HK-2 (cell line): Measurements from ENCODE around the gene KLHL30.

Experiments
- DNase-seq: peaks from one replicate; pipeline ENCODE4 v3.0.0-alpha.2; 2018; ENCODE audit not compliant: unreplicated experiment

KLHL30 gene

DNA sequence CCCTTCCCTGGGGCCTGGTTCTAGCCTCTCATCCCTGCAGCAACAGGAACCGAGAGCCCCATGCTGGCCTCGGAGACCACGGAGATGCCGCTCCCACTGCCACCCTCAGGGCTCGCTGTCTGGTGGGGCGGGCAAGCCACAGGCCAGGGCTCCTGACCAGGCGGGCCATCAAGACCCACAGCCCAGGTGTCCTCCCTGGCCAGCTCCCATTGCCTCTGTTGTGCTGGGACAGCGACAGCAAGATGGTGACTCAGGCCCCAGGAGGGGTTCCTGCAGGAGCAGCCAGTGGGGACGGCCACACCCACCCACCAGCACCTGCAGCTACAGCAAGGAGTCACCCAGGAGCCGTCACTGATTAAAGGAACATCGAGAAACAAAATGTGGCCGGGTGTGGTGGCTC lies 7.4 kb downstream of the KLHL30 start:
- no peak for DNase-seq

DNA sequence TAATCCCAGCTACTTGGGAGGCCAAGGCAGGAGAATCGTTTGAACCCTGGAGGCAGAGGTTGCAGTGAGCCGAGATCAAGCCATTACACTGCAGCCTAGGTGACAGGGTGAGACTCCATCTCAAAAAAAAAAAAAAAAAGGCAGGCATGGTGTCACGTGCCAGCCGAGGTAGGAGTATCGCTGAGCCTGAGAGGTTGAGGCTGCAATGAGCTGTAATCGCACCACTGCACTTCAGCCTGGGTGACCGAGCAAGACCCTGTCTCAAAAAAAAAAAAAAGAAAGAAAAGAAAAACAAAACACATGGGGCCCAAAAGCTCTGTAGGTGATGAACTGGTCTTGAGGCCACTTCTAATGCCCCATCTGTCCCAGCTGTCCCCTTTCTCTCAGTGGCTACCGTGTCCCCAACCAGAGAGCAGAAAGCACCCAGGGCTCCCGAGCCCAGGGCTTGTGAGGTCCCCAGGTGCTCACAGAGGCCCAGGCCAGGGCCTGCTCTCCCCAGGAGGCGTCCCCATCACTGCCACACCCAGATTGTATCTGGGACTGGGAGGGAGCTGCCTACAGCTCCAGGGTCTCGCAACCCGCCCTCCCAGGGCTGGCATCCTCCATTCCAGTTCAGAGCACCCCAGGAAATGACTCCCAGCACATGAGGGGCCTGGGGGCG lies 8.5 kb downstream of the KLHL30 start:
- peak; percentile 28 for DNase-seq

DNA sequence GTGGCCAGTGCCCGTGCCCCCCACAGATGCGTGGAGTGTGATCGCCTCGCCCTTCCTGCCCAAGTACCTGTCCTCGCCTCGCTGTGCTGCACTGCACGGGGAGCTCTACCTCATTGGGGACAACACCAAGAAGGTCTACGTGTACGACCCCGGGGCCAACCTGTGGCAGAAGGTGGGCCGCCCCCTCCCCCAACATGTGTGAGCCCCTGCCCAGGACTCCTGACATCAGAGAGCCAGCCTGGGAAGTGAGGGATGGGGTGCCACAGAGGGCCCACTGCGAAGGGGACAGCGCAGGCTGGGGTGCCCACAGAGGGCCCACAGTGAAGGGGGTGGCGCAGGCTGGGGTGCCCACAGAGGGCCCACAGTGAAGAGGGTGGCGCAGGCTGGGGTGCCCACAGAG lies 10.5 kb downstream of the KLHL30 start:
- no peak for DNase-seq

DNA sequence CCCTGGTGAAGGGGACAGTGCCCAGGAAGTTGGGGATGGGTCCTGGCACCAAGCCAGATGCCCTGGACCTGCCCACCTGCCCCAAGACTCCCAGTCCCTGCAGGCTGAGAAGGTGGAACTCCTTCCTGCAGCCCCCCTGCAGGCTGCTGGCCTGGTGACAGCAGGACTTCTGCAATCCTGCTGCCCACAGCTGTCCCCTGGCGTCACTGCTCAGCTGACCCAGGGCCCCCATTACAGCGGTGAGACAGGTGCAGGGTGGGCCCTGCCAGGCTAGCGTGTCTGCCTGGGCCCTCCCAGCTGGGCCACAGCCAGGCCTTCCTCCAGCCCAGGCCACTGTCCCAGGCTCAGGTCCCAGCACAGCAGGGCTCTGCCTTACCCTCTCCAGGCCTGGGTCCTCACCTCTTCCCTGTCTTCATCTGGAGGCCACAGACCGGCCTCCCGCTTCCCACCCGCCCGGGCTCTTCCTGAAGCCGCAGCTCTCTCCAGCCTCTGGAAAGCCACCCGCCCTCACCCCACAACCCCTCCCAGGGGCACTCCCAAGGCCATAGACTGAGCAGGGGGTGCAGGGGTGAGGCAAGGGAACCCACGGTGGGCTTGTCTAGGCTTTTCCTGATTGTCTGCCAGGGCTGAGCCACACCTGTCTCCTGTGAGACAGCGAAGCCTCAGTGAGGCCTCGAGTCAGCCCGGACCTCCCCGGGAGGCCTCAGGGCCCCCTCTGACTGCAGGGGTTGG lies 11.5 kb downstream of the KLHL30 start:
- no peak for DNase-seq

DNA sequence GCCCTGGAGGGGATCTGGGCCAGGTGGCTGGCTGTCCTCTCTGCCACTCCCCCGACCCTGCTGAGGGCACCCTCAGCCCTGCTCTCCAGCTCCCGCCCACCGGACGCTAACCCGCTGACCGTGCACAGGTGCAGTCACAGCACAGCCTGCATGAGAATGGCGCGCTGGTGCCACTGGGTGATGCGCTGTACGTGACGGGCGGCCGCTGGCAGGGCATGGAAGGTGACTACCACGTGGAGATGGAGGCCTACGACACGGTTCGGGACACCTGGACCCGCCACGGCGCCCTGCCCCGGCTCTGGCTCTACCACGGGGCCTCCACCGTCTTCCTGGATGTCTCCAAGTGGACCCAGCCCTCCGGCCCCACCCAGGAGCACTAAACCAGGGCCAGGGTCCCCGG lies 12.2 kb downstream of the KLHL30 start:
- no peak for DNase-seq

DNA sequence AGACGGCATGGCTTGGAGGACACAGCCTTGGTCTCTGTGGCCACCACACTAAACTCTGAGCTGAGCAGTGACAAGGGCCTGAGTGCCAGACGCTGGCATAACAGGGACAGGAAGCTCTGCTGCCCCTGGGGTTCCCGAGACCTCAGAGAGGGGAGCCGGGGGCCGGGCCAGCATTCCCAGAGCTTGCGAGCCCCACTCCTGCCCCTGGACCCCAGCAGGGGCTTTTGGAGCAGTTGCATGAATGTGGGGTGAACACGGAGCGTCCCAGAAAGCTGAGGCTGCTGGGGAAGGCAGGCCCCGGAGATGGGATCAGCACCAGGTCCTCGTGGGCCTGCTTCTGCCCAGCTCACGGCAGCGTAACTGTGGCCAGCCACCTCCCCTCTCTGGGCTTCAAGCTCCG lies 12.7 kb downstream of the KLHL30 start:
- no peak for DNase-seq

DNA sequence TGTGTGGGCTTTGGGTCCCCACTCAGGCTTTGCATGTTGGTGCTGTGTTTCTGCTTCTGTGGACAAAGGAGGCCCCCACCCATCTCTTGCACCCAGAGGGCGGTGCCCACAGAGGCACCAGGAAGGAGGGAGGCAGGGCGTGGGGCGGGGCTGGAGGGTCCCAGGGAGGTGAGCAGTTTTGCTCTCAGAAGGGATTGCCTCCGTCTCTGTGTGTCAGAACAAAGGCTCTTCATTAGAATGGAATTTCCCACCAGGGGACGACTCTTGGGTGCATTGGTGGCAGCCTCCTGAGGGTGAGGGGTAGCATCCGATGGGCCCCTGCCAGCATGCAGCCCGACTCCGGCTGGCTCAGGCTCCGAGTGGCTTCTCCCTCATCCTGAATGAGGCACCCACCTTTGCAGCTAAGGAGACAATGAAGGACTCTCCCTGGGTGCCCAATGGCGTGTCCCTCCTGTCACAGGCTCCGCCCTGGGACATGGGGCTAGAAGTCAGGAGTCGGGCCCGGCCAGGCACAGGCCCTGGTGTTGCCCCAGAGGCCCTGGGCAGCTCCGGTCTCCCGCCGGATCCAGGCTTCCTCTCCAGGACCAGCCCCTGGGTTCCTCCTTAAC lies 13.3 kb downstream of the KLHL30 start:
- no peak for DNase-seq

DNA sequence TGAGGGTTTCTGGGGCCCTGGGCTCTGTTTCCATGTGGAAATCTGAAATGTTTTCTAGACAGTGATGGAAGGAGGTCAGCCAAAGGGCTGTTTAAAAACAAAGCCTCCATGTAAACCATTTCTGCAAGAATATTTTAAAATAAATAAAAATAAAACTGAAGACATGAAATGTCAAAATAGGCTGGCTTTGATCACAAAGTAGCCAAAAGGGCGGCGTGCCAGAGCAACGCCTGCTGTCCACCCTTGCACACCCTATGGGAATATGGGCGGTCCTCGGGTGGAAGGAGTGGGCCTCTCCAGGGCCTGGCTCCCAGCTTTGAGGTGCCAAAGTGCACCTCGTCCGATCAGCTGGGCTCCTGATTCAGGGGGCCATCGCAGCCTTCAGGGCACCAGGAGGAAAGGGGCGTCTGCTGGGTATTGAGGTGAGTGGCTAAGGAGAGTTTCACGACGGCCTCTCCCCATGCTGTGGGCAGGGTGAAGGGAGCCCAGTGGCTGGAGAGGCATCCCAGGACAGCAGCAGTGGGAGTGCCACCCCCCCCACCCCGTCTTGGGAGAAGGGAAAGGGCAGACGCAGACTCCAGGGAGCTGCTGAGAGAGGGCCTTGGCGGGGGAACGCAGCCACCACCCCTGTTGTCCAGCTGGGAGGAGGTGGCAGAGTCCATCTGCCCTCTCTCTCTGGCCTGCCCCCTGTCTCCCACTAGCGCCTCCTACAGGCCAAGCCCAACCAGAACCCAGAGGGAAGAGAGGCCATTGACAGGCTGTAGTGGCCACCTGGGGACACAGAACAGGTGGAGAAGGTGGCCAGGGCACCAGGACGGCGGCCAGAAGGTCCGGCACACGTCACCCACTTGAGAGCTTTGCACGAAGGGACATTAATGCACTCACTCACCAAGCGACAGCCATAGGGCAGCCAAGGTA lies 14.6 kb downstream of the KLHL30 start:
- DNase-seq: no peak

DNA sequence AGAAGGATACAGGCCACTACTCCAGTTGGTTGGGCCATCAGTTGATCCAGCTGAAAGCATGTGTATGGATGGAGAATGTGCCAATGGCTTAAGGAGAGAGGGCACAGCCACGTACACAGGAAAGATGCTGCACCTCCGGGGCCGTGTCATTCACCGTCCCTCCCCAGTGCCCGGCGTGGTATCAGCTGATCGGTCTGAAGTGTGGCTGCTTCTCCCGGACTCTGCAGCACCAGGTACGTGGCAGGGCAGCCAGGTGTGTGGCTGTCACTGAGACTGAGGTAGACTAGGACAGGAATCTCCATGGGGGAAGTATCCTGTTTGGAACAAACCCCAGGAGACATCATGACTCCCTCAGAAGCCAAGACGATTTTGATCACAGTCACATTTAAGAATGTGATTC lies 16.1 kb downstream of the KLHL30 start:
- no peak for DNase-seq

DNA sequence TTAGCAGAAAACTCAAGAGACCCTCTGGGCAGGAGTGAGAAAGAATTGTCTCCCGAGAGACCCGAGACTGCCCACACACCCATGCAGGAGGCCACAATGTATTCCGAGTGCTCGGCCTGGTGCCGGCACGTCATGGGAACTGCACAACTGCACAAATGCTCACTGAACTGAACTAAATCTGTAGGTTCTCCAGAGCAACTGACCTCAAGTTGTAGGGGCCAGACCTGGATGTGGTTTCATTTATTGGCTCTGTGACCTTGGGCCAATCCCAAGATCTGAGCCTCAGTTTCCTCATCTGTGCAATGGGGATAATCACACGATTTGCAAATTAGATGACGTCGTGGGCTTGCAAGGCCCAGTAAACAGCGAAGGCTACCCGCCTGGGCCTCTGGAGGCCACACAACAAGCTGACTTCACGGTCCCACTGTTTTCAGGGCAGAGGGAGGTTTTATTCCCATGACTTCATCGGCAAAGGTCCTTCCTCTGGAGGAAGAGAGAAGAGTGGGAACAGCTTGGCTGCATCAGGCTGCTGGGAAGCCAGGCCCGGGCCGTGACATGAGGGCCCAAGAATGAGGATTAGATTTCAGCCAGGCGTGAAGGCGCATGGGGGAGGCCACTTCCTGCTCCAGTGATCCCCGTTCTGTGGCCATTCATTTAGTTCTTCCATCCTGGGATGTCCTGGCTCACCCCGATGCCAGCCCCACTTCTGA lies 16.7 kb downstream of the KLHL30 start:
- DNase-seq: peak; percentile 93

DNA sequence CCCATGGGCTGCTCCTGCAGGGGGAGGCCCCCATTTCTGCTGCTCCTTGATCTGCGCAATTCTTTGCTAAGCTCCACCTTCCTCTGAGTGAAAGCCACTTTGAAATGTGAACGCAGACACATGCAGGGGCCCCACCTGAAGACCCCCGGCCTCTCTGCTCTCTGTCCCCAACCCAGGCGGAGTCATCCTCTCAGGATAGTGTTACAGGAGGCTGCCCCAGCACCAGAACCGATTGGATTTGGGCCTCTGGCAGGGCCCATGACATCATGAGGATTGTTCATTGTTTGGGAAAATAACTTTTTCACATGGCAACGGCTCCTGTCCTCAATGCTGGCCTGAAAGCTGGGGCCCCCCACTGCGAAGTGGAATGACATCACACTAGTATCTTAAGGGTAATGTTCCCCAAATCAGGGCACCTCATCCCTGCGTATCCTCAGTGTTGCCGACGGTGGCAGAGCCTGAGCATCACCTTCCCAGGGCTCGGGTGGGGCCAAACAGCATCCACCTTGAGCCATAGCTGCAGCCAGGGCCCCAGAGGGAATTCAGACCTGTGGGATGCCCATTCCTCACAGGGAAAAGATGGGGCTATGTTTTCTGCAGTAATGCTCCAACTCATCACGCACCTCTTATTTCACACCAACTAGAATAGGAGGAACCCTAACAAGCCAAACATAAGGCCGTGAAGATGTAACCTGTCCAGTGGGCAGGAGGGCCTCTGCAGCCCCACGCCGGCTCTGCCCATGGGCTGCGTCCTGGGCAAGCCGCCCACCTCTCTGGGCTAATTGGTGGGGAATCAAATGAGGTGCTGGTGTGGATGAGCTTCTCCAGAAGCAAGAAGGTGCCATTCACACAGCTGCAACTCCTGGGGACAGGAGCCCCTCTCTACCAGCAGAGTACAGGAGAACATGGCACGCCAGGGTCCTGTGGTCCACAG lies 17.6 kb downstream of the KLHL30 start:
- no peak for DNase-seq

DNA sequence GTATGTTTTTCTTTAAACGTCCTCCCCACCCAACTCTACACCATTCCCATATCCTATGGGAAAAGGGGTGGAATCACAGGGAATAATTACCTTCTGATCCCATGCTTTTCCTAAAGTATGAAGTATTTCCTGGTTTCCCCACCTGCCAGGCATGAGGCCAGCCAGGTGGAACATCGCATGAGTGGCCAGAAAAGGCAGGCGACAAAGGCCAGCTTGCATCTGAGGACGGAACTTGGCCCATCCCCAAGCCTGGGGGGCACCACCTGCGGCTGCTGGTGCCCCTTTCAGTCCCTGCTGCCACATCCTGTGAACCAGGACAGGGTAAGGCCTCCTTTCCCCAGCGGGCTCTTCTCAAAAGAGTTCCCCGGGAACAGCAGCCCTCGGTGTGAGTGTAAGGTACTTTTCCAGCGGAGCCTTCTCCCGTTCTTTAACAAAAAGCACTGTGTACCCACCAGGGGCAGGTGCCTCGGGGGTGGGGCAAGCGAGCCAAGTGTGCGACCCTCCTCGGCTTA lies 19.1 kb downstream of the KLHL30 start:
- no peak for DNase-seq

DNA sequence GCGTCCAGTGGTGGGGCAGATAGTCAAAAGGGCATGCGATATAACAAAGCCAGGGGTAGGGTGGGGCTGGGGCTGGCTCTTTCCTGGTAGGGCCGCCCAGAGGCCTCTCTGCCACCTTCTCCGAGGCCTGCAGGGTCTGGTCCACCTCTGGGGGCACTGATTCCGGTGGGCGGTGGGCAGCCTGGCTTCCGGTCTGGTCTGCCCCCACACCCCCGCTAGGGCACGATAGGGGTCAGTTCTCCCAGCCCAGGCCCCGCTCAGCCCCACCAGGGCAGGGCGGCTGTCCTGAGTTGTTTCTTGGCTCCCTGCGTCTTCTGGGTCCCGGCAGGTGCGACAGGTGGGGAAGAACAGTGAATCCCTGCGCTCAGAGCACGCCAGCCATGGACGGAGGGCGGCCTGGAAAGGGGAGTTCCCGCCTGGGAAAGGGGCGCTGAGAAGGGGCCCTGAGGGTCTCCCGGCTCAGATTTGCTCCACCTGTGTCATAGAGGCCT lies 19.6 kb downstream of the KLHL30 start:
- DNase-seq: no peak

DNA sequence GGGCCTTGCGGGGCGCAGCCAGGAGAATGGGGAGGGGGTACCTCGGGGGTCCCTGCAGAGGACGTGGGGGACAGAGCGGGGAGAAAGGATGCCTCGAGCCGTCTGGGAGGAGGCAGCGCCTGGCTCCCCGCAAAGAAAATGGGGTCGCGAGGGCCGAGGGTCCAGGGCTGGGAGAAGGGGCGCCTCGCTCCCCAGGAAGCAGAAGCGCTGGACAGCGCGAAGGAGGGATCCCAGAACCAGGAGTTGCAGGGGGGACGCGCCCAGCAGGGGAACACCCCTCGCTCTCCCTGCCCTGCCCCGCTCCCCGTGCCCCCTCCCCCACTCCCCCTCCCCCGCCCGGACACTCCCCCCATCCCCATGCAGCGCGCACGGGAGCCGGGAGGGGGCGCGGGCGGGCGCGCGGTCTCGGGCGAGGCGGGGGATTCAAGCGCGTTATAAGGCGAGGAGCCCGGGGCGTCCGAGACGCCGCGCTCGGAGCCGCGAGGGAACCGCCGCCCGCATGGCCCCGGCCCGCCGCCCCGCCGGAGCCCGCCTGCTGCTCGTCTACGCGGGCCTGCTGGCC lies 20.1 kb downstream of the KLHL30 start, which contains the start of gene ERFE:
Gene ERFE (plus strand): TSS at position 462 of the 562 bp plus-strand sequence. CDS start 38 bp downstream, at position 500.
- peak; percentile 71 for DNase-seq

DNA sequence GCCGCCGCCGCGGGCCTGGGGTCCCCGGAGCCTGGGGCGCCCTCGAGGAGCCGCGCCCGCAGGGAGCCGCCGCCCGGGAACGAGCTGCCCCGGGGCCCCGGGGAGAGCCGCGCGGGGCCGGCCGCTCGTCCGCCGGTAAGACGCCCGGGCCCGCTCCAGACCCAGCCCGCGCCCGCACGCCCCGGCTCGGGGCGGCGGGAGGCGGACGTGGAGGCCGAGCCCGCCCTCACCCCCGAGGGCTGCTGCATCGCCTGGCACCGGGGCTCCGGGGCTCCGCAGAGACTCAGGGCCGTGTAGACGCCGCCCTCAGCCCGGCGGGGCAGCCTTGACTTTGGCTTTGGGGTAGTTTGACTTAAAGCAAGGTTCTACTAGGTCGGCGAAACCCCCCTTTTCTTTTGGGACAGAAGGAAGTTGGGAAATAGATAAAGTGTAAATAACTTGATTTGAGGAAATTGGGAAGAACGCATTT lies 20.6 kb downstream of the KLHL30 start:
- DNase-seq: peak; percentile 49

DNA sequence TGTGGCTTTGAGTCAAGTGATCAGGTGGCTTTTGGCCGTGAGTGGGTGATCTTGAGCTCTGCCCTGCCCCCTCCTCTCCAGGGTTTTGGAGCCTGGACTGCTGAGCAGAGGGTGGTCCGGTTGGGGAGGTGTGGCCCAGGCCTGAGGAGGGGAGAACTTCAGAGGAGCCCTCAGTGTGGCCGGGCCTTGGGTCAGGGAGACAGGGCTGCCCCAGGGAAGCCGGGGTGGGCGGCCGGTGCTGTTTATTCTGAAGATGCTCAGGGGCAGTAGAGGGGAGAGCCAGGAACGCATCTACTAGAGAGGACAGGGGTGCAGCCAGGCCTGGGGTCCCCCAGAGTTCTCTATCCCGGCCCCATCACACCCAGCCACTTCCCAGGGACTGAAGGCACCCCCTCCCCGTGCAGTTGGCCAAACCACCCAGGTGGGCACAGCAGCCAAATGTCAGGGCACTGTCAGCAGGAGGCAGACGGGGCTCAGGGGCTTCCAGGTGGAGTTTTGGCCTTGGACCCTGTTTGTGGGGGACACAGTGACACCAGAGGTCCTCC lies 21.3 kb downstream of the KLHL30 start:
- DNase-seq: no peak

DNA sequence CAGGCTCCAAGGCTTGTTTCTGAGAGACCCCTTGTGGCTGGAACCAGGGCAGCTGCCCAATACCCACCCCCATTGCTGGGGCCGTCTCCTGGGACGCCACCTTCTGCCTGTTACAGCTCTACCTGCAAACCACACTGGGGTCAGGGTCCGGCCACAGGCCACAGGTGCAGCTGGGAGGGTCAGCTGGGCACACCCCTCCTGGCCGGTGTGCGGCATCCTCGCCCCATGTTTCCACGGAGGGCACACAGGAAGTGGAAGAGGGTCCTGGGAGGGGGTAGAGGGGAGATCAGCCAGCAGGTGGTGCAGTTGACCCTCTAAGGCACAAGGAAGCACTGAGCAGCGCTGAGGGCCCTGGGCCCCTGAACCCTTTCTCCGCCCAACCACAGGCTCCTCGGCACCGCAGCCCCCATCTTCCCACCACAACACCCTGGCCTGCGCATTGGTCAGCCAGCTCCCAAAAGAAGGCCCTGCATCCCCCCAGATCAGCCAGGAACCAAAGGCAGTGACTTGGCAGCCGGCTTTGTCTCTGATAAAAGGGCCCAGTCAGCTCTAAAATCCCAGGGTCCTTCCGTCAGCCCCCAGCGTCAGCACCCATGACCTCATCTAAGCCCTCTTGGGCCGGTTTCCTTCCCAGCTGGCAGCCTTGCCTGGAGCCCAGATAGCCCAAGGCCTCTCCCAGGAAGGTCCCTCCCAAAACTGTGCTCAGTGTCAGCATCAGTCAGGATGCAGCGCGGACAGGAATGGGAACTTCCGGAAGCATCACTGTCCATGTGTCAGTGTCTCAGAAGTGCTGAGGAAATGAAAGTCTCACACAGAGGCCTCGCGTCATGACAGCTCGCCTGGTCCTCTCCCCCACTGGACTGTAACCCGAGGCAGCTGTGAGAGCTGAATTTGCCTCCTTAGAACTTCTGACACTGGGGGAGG lies 22.0 kb downstream of the KLHL30 start:
- peak; percentile 41 for DNase-seq
